HepG2 (cell line): ENCODE results near the gene GIPC3. TPM values are rescaled to one million over a fixed set of nuclear protein-coding genes. Genes with fewer than 3 reads are reported as not detected.

Source experiments
- KLF13 ChIP-seq: sonication (generic); formaldehyde crosslinking; IDR thresholded peaks from 2 replicates; pipeline ENCODE4 v1.4.0; 2020; ENCODE audit warnings: mild to moderate bottlenecking, missing genetic modification reagents
- NR2F6 ChIP-seq, 2 experiments: IDR thresholded peaks; 2 replicates each; pipeline ENCODE4 v1.6.1; 2016; ENCODE audit warnings: antibody characterized with exemption in 1 of 2, mild to moderate bottlenecking in 1 of 2
- PCBP2 ChIP-seq: fragments of 200-400 bp; formaldehyde crosslinking; optimal IDR thresholded peaks from 2 replicates; pipeline ENCODE3; 2018; ENCODE audit warnings: low read length, low read depth; ENCODE audit not compliant: poor library complexity, severe bottlenecking
- SOX13 ChIP-seq, 3 experiments: fragments of 450-650 bp in 1 of 3; sonication (generic) in 1 of 3; formaldehyde crosslinking in 1 of 3; IDR thresholded peaks in 2 of 3; conservative IDR thresholded peaks in 1 of 3; 2 replicates each; pipeline versions ENCODE4 v1.5.0 to v1.6.1; 2016 to 2020; ENCODE audit warnings: antibody characterized with exemption in 1 of 3, mild to moderate bottlenecking in 1 of 3, missing compliant biosample characterization in 1 of 3, missing genetic modification reagents in 1 of 3, moderate library complexity in 1 of 3
- XRCC5 ChIP-seq: fragments of 200-400 bp; formaldehyde crosslinking; optimal IDR thresholded peaks from 2 replicates; pipeline ENCODE3; 2017; ENCODE audit warnings: mild to moderate bottlenecking, low read length
- ZBTB20 ChIP-seq: sonication (generic); formaldehyde crosslinking; IDR thresholded peaks from 2 replicates; pipeline ENCODE4 v1.8.1; 2023; ENCODE audit warnings: missing genetic modification reagents, low read depth, mild to moderate bottlenecking, borderline replicate concordance
- ZNF629 ChIP-seq: sonication (generic); formaldehyde crosslinking; conservative IDR thresholded peaks from 2 replicates; pipeline ENCODE4 v1.5.0; 2020; ENCODE audit warnings: missing genetic modification reagents
- ZNF7 ChIP-seq: IDR thresholded peaks from 2 replicates; pipeline ENCODE4 v1.6.1; 2016; ENCODE audit warnings: missing biosample characterization, missing genetic modification reagents
- polyA plus RNA-seq, 8 experiments: library from polyadenylated mRNA; depleted of rRNA in 3 of 8; stranded (reverse) in 7 of 8; unstranded in 1 of 8; fragments of >200 nt; fragmentation: Illumina TruSeq in 4 of 8; extraction: Trizol in 4 of 8; gene quantifications; 2 replicates each; pipeline versions ENCODE4 v1.2.1 to v1.2.3, GENCODE V29; 2011 to 2016; ENCODE audit warnings: low read depth in 4 of 8, missing spikeins in 1 of 8, mixed read lengths in 1 of 8; ENCODE audit not compliant: insufficient read depth in 1 of 8
- total RNA-seq, 5 experiments: library from RNA; depleted of rRNA; stranded (reverse); fragments of >200 nt; fragmentation: Illumina TruSeq; extraction: Trizol; gene quantifications; 2 replicates each; pipeline ENCODE4 v1.2.3, GENCODE V29; 2016; ENCODE audit warnings: low read depth in 1 of 5
- TF ChIP-seq, protein P1 (sequence below): sonication (generic); formaldehyde crosslinking; IDR thresholded peaks from 2 replicates; pipeline ENCODE4 v1.9.0; 2021; ENCODE audit warnings: mild to moderate bottlenecking, missing genetic modification reagents
- TF ChIP-seq, protein P2 (sequence below): sonication (generic); formaldehyde crosslinking; IDR thresholded peaks from 2 replicates; pipeline ENCODE4 v1.4.0; 2020; ENCODE audit warnings: low read depth, missing genetic modification reagents

Gene GIPC3
- total and polyA plus RNA-seq, 2 of the 13 experiments (the other 11 are each of a cell fraction or from before 2014, with no cell fraction given) = 0.05 TPM; not detected in 1

DNA sequence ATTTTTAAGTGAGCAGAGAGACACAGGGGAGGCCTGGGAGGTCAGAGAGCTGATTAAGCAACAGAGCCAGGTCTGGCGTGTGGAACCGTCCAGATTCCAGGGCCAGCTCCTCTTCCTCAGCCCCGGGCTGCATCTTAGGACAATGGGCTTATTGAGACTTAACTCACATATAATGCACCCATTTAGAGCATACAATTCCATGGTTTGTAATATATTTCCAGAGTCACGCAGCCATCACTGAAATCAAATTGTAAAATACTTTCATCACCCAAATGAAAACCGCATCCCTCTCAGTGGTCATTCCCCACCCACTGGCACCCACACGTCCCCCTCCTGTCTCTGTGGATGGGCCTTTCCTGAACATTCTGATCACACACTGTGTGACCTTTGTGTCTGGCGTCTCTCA is 14.7 kb upstream of the GIPC3 start (continued):
- TF ChIP-seq, protein P1, sequence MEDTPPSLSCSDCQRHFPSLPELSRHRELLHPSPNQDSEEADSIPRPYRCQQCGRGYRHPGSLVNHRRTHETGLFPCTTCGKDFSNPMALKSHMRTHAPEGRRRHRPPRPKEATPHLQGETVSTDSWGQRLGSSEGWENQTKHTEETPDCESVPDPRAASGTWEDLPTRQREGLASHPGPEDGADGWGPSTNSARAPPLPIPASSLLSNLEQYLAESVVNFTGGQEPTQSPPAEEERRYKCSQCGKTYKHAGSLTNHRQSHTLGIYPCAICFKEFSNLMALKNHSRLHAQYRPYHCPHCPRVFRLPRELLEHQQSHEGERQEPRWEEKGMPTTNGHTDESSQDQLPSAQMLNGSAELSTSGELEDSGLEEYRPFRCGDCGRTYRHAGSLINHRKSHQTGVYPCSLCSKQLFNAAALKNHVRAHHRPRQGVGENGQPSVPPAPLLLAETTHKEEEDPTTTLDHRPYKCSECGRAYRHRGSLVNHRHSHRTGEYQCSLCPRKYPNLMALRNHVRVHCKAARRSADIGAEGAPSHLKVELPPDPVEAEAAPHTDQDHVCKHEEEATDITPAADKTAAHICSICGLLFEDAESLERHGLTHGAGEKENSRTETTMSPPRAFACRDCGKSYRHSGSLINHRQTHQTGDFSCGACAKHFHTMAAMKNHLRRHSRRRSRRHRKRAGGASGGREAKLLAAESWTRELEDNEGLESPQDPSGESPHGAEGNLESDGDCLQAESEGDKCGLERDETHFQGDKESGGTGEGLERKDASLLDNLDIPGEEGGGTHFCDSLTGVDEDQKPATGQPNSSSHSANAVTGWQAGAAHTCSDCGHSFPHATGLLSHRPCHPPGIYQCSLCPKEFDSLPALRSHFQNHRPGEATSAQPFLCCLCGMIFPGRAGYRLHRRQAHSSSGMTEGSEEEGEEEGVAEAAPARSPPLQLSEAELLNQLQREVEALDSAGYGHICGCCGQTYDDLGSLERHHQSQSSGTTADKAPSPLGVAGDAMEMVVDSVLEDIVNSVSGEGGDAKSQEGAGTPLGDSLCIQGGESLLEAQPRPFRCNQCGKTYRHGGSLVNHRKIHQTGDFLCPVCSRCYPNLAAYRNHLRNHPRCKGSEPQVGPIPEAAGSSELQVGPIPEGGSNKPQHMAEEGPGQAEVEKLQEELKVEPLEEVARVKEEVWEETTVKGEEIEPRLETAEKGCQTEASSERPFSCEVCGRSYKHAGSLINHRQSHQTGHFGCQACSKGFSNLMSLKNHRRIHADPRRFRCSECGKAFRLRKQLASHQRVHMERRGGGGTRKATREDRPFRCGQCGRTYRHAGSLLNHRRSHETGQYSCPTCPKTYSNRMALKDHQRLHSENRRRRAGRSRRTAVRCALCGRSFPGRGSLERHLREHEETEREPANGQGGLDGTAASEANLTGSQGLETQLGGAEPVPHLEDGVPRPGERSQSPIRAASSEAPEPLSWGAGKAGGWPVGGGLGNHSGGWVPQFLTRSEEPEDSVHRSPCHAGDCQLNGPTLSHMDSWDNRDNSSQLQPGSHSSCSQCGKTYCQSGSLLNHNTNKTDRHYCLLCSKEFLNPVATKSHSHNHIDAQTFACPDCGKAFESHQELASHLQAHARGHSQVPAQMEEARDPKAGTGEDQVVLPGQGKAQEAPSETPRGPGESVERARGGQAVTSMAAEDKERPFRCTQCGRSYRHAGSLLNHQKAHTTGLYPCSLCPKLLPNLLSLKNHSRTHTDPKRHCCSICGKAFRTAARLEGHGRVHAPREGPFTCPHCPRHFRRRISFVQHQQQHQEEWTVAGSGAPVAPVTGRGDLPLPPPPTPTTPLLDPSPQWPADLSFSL = 0 out of 2 replicates have a peak, but pooled peaks have one; percentile 23
- no peak for TF ChIP-seq SOX13 (IDR thresholded peaks at IDR 0.05)
- peak in 1 of 2 experiments; percentile 36; a peak in 1 of 4 replicates for TF ChIP-seq SOX13 (CRISPR knock-in tag; conservative IDR thresholded peaks at IDR 0.05 in 1 of 2, IDR thresholded peaks at IDR 0.05 in 1 of 2)
- TF ChIP-seq KLF13 (CRISPR knock-in tag) = no peak
- TF ChIP-seq, protein P2, sequence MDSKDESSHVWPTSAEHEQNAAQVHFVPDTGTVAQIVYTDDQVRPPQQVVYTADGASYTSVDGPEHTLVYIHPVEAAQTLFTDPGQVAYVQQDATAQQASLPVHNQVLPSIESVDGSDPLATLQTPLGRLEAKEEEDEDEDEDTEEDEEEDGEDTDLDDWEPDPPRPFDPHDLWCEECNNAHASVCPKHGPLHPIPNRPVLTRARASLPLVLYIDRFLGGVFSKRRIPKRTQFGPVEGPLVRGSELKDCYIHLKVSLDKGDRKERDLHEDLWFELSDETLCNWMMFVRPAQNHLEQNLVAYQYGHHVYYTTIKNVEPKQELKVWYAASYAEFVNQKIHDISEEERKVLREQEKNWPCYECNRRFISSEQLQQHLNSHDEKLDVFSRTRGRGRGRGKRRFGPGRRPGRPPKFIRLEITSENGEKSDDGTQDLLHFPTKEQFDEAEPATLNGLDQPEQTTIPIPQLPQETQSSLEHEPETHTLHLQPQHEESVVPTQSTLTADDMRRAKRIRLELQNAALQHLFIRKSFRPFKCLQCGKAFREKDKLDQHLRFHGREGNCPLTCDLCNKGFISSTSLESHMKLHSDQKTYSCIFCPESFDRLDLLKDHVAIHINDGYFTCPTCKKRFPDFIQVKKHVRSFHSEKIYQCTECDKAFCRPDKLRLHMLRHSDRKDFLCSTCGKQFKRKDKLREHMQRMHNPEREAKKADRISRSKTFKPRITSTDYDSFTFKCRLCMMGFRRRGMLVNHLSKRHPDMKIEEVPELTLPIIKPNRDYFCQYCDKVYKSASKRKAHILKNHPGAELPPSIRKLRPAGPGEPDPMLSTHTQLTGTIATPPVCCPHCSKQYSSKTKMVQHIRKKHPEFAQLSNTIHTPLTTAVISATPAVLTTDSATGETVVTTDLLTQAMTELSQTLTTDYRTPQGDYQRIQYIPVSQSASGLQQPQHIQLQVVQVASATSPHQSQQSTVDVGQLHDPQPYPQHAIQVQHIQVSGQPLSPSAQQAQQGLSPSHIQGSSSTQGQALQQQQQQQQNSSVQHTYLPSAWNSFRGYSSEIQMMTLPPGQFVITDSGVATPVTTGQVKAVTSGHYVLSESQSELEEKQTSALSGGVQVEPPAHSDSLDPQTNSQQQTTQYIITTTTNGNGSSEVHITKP = peak; percentile 72
- TF ChIP-seq XRCC5 = no peak
- TF ChIP-seq ZNF7 = no peak
- peak; percentile 20; the same call in 1 of the 2 replicates for TF ChIP-seq NR2F6 (IDR thresholded peaks at IDR 0.05)
- peak; percentile 5; the same call in 1 of the 2 replicates for TF ChIP-seq NR2F6 (CRISPR knock-in tag; IDR thresholded peaks at IDR 0.05)
- TF ChIP-seq ZNF629 (CRISPR knock-in tag) = peak; percentile 55; the same call in 1 of the 2 replicates
- no peak for TF ChIP-seq PCBP2
- TF ChIP-seq ZBTB20 (CRISPR knock-in tag) = no peak
